NCI-H526 treated with DMSO at 0.1 percent for 48 hours (cell line): ENCODE measurements around the gene ZNF844.
"Not testable (repeated sequence)": the region's sequence is repeated elsewhere in the genome, so short reads cannot be mapped to it uniquely, and the experiment has no call there.

Experiments
- DNase-seq: peaks from one replicate; lab custom pipeline; 2025; lab: John Stamatoyannopoulos, UW

Gene ZNF844

DNA sequence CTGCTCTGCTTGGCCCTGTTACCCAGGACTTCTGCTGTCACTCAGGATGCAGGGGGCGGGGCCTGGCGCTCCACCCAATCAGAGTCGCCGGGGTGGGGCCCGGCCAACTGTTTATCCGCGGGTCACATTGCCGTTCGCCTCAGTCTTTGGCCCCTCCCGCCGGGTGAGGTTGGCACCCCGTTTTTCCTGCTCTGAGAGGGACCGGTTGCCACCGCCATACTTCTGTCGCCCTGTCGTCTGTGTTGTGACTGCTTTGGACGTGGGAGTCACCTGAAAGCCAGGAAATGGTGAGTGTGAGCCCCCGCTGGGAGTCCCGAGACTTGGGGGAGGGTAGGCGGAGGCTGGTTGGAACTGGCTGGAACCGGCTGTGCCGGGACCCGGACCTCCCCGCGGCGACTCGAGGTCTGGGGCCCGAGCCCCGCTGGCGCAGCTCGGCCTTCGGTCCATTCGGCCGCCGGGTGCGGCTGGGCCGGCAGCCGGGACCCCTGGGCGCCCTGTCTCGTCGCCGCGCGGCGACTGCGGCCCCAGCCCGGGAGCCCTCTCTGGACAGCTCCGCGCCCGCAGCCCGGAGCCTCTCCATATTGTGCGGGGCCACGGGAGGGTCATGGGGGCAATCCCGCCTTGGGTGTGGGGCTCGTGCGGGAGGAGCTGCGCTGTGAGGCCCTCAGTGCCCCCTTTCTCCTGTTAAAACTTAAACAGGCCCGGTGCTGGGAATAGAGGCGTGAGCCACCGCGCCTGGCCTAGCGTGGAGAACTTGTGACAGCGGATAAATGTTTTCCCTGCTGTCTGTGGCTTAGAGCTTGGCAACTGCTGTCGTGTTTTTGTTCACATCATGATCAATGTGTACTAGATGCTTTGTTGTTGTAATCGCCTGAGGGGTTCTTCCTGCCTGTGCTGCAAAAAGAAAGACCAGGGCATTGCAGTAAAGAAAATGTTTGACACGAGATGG, at the start of gene ZNF844:
Gene ZNF844, plus strand, starts transcription at position 142 of the 949 bp plus-strand sequence. Its CDS starts 143 bp downstream, at position 285.
- DNase-seq = peak; percentile 39

GRCh38 chr19:12015015-12015752, 49.3 kb upstream of the ZNF844 start:
- DNase-seq = no peak

DNA sequence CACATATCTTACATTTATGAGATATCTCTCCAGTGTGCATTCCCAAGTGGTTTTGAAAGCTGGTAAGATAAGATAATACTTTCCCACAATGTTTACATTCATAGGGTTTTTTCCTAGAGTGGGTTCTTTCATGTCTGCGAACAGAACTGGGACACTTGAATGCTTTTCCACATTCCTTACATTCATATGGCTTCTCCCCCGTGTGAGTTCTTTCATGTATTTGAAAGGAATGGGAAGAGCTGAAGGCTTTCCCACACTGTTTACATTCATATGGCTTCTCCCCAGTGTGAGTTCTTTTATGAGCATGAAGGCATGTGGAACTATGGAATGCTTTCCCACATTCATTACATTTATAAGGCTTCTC, 48.8 kb upstream of the ZNF844 start:
- no peak for DNase-seq

- DNase-seq = peak; percentile 1
Observed at GRCh38 chr19:12034198-12034597, 30.3 kb upstream of the ZNF844 start.

- DNase-seq = no peak
Observed at GRCh38 chr19:12034620-12035019, 29.9 kb upstream of the ZNF844 start.

- DNase-seq = peak; percentile 75
Observed at GRCh38 chr19:12035220-12036172, 29.0 kb upstream of the ZNF844 start, which contains the start of gene ZNF433. TSS of gene ZNF433 (minus strand) at chr19:12035679. CDS start at chr19:12035539, 140 bp downstream.

GRCh38 chr19:12042893-12043292, 21.6 kb upstream of the ZNF844 start:
- DNase-seq = no peak

- no peak for DNase-seq
Observed at GRCh38 chr19:12043752-12044422, 20.6 kb upstream of the ZNF844 start.

GRCh38 chr19:12047868-12048267, 16.7 kb upstream of the ZNF844 start:
- no peak for DNase-seq

GRCh38 chr19:12052091-12052496, 12.4 kb upstream of the ZNF844 start:
- DNase-seq = no peak

DNA sequence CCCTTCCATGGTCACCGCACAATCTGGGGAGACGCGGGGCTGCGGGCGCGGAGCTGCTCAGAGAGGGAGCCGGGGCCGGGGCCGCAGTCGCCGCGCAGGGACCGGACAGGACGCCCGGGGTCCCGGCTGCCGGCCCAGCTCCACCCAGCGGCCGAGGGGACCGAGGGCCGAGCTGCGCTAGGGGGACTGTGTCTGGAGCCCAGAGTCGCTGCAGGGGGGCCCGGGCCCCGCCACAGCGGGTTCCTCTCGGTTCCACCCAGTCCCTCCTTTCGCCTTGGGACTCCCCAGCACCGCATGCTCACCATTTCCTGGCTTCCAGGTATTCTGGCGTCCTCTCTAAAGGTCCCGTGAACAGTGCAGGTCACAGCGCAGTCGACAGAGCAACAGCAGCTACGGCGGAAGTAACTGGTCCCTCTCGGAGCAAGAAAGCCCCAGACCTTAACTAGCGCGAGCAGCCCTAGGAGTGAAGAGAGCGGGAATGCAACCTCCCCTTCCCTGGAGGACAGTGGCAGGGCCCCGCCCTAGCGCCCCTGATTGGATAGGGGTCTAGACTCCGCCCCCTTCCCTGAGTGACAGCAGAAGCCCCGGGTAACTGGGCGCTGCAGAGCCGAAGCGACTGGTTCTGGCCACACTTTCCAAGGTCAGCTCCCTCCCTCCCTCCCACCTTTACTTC, 11.9 kb upstream of the ZNF844 start, which contains the start of gene ZNF878:
Gene ZNF878, minus strand, starts transcription at position 465 of the 673 bp plus-strand sequence. Its CDS starts 160 bp downstream, at position 305.
- peak; percentile 79 for DNase-seq

DNA sequence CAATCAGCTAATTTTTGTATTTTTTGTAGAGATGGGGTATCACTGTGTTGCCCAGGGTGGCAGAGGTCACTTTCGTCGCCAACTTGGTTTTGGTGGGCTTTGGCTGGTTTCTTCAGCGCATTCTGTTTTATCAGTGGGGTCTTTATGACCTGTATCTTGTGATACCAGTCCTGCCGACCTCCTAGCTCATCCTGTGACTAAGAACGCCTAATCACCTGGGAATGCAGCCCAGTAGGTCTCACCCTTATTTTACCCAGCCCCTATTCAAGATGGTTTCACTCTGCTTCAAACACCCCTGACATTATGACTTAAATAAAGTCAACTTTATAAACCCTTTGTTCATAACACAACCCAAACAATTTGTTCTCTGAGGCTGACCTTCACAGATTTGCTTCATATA, 8.7 kb upstream of the ZNF844 start:
- no peak for DNase-seq

DNA sequence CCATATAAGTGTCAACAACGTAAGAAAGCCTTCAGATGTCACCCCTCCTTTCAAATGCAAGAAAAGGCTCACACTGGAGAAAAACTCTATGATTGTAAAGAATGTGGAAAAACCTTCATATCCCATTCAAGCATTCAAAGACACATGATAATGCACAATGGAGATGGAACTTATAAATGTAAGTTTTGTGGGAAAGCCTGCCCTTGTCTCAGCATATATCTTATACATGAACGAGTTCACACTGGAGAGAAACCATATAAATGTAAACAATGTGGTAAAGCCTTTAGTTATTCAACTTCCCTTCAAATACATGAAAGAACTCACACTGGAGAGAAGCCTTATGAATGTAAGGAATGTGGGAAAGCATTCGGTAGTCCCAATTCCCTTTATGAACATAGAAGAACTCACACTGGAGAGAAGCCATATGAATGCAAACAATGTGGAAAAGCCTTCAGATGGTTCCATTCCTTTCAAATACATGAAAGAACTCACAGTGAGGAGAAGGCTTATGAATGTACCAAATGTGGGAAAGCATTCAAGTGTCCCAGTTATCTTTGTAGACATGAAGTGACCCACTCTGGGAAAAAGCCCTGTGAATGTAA, 11.1 kb downstream of the ZNF844 start:
- DNase-seq = no peak

DNA sequence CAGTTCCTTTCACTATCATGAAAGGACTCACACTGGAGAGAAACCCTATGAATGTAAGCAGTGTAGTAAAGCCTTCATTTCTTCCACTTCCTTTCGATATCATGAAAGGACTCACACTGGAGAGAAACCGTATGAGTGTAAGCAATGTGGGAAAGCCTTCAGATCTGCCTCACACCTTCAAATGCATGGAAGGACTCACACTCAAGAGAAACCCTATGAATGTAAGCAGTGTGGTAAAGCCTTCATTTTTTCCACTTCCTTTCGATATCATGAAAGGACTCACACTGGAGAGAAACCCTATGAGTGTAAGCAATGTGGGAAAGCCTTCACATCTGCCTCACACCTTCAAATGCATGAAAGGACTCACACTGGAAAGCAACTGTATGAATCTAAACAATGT, 11.8 kb downstream of the ZNF844 start:
- DNase-seq = not testable (repeated sequence)

DNA sequence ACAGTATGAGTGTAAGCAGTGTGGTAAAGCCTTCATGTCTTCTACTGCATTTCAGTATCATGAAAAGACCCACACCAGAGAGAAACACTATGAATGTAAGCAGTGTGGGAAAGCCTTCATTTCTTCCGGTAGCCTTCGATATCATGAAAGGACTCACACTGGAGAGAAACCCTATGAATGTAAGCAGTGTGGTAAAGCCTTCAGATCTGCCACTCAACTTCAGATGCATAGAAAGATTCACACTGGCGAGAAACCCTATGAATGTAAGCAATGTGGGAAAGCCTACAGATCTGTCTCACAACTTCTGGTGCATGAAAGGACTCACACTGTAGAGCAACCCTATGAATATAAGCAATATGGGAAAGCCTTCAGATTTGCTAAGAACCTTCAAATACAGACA, 12.8 kb downstream of the ZNF844 start:
- DNase-seq = no peak

DNA sequence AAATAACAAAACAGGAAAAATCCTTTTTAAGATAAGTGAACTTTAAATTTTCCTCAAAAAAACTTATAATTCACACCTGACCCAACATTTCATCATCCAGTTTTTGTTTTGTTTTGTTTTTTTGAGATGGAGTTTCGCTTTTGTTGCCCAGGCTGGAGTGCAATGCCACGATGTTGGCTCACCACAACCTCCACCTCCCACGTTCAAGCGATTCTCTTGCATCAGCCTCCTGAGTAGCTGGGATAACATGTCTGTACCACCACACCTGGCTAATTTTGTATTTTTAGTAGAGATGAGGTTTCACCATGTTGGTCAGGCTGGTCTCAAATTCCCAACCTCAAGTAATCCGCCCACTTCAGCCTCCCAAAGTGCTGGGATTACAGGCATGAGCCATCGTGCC, 18.8 kb downstream of the ZNF844 start:
- not testable (repeated sequence) for DNase-seq

DNA sequence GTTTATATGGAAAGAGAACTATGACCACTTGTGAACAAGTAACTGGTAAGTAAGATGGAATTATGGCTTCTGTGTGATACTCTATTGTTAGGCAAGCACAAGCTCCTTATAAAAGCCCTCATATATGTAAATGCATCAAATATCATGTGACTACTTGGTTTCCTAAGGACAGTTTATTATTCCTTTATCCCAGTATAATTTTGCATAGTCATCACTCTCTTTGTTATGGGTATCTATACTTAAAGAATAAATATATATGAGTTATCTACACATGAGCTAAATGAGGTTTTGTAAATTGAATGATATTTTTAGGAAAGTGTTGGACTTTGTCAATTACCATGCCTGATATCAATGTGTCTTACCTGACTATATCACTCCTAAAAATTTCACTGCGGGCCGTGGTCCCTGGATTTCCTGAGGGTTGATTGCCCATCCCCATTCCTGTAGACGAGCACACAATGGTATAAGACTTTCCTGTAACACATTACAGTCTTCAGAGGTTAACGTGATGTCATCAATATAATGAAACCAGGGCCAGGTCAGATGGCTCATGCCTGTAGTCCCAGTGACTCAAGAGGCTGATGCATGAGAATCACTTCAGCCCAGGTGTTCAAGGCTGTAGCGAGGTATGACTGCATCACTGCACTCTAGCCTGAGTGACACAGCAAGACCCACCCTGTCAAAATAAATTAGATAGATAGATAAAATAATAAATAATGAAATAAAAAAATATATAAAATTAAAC, 20.7 kb downstream of the ZNF844 start:
- DNase-seq = no peak

DNA sequence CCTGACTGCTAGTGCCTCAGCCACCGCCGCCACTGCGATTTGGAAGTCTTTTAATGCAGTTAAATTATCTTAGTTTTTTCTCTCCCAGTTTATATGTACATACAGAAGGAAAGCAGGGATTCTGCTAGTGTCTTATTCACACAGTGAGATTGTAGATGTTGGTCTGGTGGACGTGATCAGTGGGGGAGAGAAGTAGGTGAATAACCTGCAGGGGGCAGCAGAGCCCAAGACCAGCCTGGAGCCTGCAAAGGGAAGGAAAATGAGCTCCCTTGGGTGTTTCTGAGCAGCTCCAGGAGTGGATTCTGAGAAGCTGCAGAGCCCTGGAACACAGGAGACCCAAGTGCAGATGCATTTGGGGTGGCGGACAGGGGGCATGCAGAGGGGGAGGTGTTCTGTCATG, 26.3 kb downstream of the ZNF844 start:
- DNase-seq = peak; percentile 6
